ENCODE results near the gene TMEM119. TPM values are rescaled to one million over a fixed set of nuclear protein-coding genes. Genes with fewer than 3 reads are reported as not detected.
"Not testable (repeated sequence)": the region's sequence is repeated elsewhere in the genome, so short reads cannot be mapped to it uniquely, and the experiment has no call there.

The TMEM119 gene
- polyA plus RNA-seq, 3 donors from 2014 or later: 0.47 TPM; not detected in 2

DNA sequence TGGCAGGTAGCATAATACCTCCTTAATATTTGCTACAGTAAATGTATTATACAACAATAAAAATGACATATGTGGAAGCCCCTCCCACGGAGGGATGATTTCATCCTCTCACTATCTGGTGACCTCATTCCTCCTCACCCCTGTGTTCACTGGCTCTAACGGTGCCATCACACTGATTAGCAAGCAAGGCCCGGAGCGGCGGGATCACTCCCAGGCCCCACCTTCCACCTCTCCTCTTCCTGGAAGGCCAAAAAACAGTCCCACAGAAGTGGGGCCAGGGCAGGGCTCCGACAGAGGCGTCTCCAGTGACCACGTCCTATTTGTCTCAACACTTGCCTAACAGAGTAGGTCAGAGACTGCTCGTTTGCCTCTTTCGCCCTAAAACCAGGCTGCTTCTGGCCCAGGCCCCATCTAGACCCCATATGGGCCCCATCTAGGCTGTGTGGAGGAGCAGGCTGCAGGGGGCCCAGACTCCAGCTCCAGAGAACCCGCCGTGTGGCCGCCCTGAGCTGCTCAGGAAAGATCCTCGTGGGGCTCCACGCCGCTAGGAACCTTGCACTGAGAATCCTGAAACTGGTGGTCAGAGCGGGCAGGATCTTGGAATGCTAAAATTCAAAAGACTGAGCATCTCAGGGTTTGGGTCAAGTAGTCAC is 32.1 kb upstream of the TMEM119 start:
- Mint-ChIP-seq H3K27me3 (ENCODE audit: low read depth in 3 of 3) (peaks cover 32 to 49% (median 43%) of the 10 kb centered on the region in 3 donors), H3K27ac (peak overlapping the region; percentile 98 to 100 (median 99)), H3K36me3 (peaks cover 16 to 30% (median 23%) of the 10 kb centered on the region in 3 donors), H3K4me3 (peak overlapping the region; percentile 93 to 99 (median 96)), H3K9me3 (no peaks in the 10 kb centered on the region), H3K4me1 (peaks cover 89 to 93% of the 10 kb centered on the region in 2 donors)
- DNase-seq: peak; percentile 66 to 70 (median 67)

GRCh38 chr12:108629151-108629550 is 31.3 kb upstream of the TMEM119 start:
- Mint-ChIP-seq H3K9me3 (no peaks in the 10 kb centered on the region), H3K4me1 (peaks cover 88 to 93% of the 10 kb centered on the region in 2 donors), H3K27ac (peak overlapping the region; percentile 98 to 100 (median 99)), H3K4me3 (peak overlapping the region; percentile 93 to 99 (median 96)), H3K36me3 (peaks cover 17 to 35% (median 27%) of the 10 kb centered on the region in 3 donors), H3K27me3 (ENCODE audit: low read depth in 3 of 3) (peaks cover 29 to 41% (median 39%) of the 10 kb centered on the region in 3 donors)
- no peak for DNase-seq

GRCh38 chr12:108627134-108627920 is 29.4 kb upstream of the TMEM119 start:
- peak overlapping the region; percentile 51 to 99 (median 81) for H3K4me3 Mint-ChIP-seq
- peaks cover 89 to 93% of the 10 kb centered on the region in 2 donors for H3K4me1 Mint-ChIP-seq
- peaks cover 20 to 47% (median 36%) of the 10 kb centered on the region in 3 donors for H3K36me3 Mint-ChIP-seq
- H3K27me3 Mint-ChIP-seq (ENCODE audit: low read depth in 3 of 3): peaks cover 22 to 23% (median 23%) of the 10 kb centered on the region in 3 donors
- H3K9me3 Mint-ChIP-seq: no peaks in the 10 kb centered on the region
- no peak for DNase-seq
- peak overlapping the region; percentile 98 to 100 (median 99) for H3K27ac Mint-ChIP-seq

DNA sequence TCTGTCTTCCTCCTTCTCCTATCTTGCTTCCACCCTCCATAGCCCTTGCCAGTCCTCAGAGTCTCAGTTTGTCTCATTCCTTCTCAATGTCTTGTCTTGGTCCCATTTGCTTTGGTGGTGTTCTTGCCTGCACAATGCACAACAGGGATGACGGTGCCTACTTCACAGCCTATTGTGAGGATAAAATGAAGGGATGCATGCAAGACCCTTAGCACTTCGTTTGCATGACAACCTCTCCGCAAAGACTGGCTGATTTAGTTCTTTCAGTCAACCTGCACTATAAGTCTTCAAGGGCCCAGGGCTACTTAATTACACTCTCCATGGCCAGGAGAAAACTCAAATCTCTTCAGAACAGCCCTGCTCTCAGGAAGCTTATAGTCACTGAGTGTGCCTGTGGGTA is 27.3 kb upstream of the TMEM119 start:
- H3K36me3 Mint-ChIP-seq: peaks cover 23 to 60% (median 33%) of the 10 kb centered on the region in 3 donors
- peak overlapping the region; percentile 84 to 99 (median 99) for H3K27ac Mint-ChIP-seq
- H3K27me3 Mint-ChIP-seq (ENCODE audit: low read depth in 3 of 3): peaks cover 2 to 9% (median 6%) of the 10 kb centered on the region in 3 donors
- no peaks in the 10 kb centered on the region for H3K9me3 Mint-ChIP-seq
- DNase-seq: no peak
- H3K4me1 Mint-ChIP-seq: peaks cover 87 to 93% of the 10 kb centered on the region in 2 donors
- H3K4me3 Mint-ChIP-seq: peak overlapping the region in 3 of 5 donors; percentile 4 to 52 (median 27)

- Mint-ChIP-seq H3K27ac (peak overlapping the region; percentile 81 to 99 (median 99)), H3K36me3 (peaks cover 29 to 58% (median 33%) of the 10 kb centered on the region in 3 donors), H3K27me3 (ENCODE audit: low read depth in 3 of 3) (peaks cover 2 to 9% (median 7%) of the 10 kb centered on the region in 3 donors), H3K9me3 (no peaks in the 10 kb centered on the region), H3K4me3 (peak overlapping the region in 1 of 5 donors; percentile 7), H3K4me1 (peaks cover 86 to 93% of the 10 kb centered on the region in 2 donors)
- DNase-seq: no peak
Observed at GRCh38 chr12:108623577-108623976, 25.7 kb upstream of the TMEM119 start.

GRCh38 chr12:108622921-108623514 is 25.1 kb upstream of the TMEM119 start:
- H3K4me1 Mint-ChIP-seq: peaks cover 86 to 93% of the 10 kb centered on the region in 2 donors
- no peak for DNase-seq
- no peaks in the 10 kb centered on the region for H3K9me3 Mint-ChIP-seq
- peaks cover 25 to 59% (median 30%) of the 10 kb centered on the region in 3 donors for H3K36me3 Mint-ChIP-seq
- peak overlapping the region; percentile 98 to 99 (median 99) for H3K27ac Mint-ChIP-seq
- H3K4me3 Mint-ChIP-seq: no peak overlapping the region
- peaks cover 2 to 7% (median 2%) of the 10 kb centered on the region in 3 donors for H3K27me3 Mint-ChIP-seq (ENCODE audit: low read depth in 3 of 3)

DNA sequence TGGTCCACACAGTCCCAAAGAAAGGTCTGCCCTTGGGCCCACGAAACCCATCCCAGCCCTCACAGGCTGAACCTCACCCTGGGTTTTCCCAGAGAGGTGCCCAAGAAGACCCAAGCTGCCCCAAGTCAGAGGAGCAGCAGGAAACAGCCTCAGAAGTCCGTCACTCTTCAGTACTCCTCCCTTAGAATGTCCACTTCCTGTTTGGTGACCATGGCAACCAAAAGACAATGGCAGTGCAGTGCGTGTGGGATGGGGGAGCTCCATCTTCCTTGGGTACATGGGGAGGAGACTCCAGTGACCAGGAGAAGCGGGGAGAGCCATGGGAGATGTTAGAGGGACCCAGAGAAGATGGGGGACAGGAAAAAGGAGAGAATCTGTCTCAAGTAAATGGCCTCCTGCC is 24.5 kb upstream of the TMEM119 start:
- peaks cover 2 to 7% (median 4%) of the 10 kb centered on the region in 3 donors for H3K27me3 Mint-ChIP-seq (ENCODE audit: low read depth in 3 of 3)
- H3K9me3 Mint-ChIP-seq: no peaks in the 10 kb centered on the region
- peak overlapping the region; percentile 98 to 99 (median 99) for H3K27ac Mint-ChIP-seq
- peak overlapping the region in 4 of 5 donors; percentile 28 to 79 (median 58) for H3K4me3 Mint-ChIP-seq
- peaks cover 25 to 58% (median 30%) of the 10 kb centered on the region in 3 donors for H3K36me3 Mint-ChIP-seq
- DNase-seq: peak; percentile 55 to 58 (median 55)
- H3K4me1 Mint-ChIP-seq: peaks cover 87 to 93% of the 10 kb centered on the region in 2 donors

- no peak for DNase-seq
- Mint-ChIP-seq H3K27me3 (ENCODE audit: low read depth in 3 of 3) (peaks cover 4 to 9% (median 5%) of the 10 kb centered on the region in 3 donors), H3K9me3 (peaks cover 0 to 3% (median 0%) of the 10 kb centered on the region in 6 donors), H3K27ac (peak overlapping the region; percentile 89 to 99 (median 99)), H3K36me3 (peaks cover 34 to 58% (median 35%) of the 10 kb centered on the region in 3 donors), H3K4me1 (peaks cover 90 to 97% of the 10 kb centered on the region in 2 donors), H3K4me3 (peak overlapping the region in 1 of 5 donors; percentile 12)
Observed at GRCh38 chr12:108621161-108621560, 23.3 kb upstream of the TMEM119 start.

DNA sequence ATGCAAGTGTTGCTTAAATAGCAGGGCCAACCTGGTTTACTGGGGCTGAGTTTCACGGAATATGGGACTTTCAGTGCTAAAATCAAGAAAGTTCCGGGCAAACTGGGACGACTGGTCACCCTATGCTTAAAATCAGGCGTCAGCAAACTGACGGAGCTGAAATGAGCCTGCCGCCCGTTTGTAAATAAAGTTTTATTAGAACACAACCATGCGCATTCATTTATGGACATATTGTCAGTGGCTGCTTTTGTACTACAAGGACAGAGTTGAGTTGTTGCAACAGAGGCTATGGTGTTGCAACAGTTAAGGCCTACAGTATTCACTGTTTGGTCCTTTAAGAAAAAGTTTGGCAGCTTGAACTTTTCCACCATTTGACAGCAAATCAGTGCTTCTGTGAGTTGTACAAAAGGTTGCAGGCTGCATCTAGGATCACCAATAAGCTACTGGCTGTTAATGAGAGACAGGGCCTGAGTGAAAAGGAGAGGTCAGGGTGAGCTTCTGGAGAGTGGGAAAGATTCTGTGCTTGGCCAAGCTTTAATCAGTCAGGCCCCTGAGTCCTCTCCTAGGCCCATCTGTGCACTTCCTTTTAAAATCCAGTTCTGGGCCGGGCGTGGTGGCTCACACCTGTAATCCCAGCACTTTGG is 22.5 kb upstream of the TMEM119 start:
- peaks cover 87 to 97% of the 10 kb centered on the region in 2 donors for H3K4me1 Mint-ChIP-seq
- no peak overlapping the region for H3K4me3 Mint-ChIP-seq
- H3K27ac Mint-ChIP-seq: peak overlapping the region; percentile 88 to 97 (median 95)
- H3K27me3 Mint-ChIP-seq (ENCODE audit: low read depth in 3 of 3): peaks cover 4 to 10% (median 5%) of the 10 kb centered on the region in 3 donors
- peaks cover 29 to 63% (median 32%) of the 10 kb centered on the region in 3 donors for H3K36me3 Mint-ChIP-seq
- no peak for DNase-seq
- peaks cover 0 to 3% (median 0%) of the 10 kb centered on the region in 6 donors for H3K9me3 Mint-ChIP-seq

GRCh38 chr12:108619369-108620160 is 21.7 kb upstream of the TMEM119 start:
- no peak for DNase-seq
- Mint-ChIP-seq H3K4me3 (peak overlapping the region in 2 of 5 donors; percentile 15 to 38), H3K36me3 (peaks cover 24 to 58% (median 28%) of the 10 kb centered on the region in 3 donors), H3K9me3 (peaks cover 0 to 3% (median 0%) of the 10 kb centered on the region in 6 donors), H3K4me1 (peaks cover 82 to 94% of the 10 kb centered on the region in 2 donors), H3K27ac (peak overlapping the region; percentile 88 to 97 (median 95)), H3K27me3 (ENCODE audit: low read depth in 3 of 3) (peaks cover 4 to 10% (median 5%) of the 10 kb centered on the region in 3 donors)

- not testable (repeated sequence) for H3K9me3 Mint-ChIP-seq, DNase-seq
- peak overlapping the region in 1 of 5 donors; percentile 63 for H3K4me3 Mint-ChIP-seq
- peaks cover 4 to 10% (median 5%) of the 10 kb centered on the region in 3 donors for H3K27me3 Mint-ChIP-seq (ENCODE audit: low read depth in 3 of 3)
- peak overlapping the region; percentile 88 to 98 (median 95) for H3K27ac Mint-ChIP-seq
- H3K36me3 Mint-ChIP-seq: peaks cover 18 to 52% (median 28%) of the 10 kb centered on the region in 3 donors
- H3K4me1 Mint-ChIP-seq: peaks cover 80 to 88% of the 10 kb centered on the region in 2 donors
Observed at GRCh38 chr12:108618953-108619274, 21.0 kb upstream of the TMEM119 start.

All from immature natural killer cell (primary cell).